NCI-H345 (cell line): Measurements from ENCODE around the gene RD3L.

ENCODE experiments used
- DNase-seq: peaks from one replicate; lab custom pipeline; 2025; lab: John Stamatoyannopoulos, UW

Gene RD3L

DNA sequence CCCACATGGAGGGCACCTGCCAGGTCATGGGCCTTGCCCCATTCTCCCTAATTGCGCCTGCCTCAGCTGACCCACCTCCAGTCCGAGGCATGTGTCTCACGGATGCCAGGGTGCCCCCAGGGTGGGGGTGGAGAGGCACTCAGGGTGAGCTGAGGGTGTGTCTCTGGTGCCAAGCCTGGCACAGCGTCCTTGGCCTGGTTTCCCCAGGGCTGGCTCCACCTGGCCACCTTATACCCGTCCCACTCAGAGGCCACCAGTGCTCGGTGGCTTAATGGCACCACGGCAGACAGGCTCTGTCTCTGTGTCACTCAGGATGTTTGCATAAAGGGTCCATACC is 47.6 kb downstream of the RD3L start:
- no peak for DNase-seq

DNA sequence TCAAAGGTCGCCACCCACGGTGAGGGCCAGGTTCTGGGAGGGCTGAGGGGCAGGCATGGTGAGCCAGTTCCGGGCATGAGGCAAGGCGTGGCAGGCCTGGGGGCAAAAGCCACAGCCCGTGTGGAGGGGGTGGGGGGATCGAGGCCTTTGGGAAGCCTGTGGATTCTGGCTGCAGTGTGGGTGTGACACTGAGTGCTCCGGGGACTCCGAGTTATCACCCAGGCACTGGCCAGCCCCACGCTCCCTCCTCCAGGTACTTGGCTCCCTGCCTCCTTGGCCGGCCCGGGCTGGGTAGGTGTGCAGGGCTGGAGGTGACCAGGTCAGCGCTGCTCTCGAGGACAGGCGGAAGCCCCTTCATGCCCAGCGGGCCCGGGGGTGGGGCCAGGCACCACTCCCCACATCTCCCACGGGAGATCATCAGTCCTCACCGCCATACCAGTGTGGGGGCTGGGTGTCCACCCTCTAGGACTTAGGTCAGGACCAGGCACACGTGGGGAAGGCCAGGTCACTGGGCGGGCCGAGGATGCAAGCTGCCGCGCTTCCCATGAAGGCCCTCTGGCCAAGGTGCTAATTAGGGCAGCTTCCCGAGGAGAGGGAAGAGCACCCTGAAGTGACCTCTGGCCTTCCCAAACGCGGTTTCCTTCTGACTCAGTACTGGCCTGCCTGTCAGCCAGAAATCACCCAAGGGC is 48.2 kb downstream of the RD3L start:
- DNase-seq, result no peak

DNA sequence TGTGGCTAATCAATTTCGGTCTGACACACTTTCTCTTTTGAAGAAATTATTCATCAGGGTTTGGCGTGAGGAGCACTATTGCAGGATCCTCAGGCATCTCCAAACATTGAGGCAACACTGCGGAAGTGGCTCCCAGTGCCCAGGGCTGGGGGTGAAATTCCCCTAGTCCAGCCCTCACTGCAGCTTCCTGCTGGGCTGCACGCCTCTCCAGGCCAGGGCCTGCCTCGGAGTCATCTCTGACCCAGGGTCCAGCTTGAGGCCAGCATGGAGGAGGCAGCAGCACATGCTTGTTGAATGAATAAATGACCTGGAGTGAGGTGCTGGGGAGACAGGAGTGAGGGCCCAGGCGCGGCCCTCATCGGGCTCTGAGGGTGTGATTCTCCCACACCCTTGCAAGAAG is 50.1 kb downstream of the RD3L start:
- DNase-seq, result no peak

DNA sequence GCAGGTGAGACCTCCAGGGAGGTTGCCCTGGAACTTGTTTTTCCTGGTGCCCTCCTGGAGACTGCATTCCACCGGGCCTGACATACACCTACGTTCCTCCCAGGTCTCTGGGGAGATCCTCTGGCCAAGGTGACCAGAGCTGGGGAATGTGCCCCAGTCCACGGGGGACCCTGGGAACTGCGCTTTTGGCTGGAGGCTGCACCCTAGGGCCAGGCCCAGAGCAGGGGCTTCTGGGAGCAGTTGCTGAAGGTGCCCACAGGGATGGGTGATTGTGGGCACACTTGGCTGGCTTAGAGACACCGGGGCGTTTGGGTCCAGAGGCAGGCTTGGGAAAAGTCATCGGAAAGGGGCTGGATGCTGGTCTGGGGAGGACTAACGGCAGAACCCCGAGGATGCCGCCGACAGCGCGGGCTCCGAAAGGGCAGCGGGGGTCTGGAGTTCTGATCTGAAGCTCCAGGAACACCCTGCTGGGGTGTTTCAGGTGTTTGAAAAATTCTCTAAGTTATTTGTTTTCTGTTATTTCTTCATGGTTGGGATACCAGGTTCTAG is 50.6 kb downstream of the RD3L start:
- DNase-seq, result no peak

DNA sequence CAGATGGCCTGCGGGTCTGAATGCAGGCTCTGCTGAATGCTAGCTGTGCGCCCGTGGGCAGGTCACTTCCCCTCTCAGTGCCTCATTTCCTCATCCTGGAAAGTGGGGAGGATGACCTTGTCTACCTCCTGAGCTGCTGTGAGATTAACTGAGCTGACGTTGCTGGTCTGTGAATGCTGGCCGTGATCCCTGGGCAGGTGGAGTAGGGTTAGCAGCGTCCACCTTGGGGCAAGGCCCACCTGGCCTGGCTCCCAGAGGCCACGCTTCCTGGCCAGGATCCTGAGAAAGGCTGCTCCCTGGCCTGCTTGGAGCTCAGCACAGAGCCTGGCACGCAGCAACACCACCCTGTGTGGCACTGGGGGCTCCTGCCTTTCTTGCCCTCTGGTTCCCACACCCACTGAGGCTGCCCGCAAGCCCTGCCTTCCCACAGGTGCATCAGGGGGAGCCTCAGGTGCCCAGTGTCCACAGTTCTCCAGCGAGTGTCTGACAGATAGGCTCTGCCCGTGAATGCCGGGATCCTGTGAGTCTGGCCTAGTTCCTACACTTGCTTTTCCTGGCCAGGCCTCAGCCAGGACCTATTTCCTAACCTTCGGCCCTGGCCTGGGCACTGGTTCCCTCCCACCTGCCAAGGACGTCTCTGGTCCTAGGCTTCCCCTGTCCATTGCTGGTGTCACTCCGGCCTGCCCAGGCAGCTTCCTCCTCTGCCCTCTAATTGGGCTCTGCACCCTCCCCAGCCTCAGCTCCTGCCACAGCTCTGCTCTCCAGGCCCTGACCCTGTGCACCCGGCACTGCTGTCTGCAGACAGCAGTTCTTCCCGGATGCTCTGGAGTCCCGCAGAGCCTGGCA is 51.3 kb downstream of the RD3L start:
- no peak for DNase-seq
